DND-41 (cell line): ENCODE measurements around the gene STH.
A peak's percentile ranks its signal among the peaks of the same experiment; 100 is the strongest.

Source experiments
- ATAC-seq: fragments of 200-7000 bp; cut with Tn5 transposase; 3 replicates; pipeline ENCODE4 v1.9.1; 2021; ENCODE audit warnings: low read depth; ENCODE audit not compliant: insufficient read depth
- DNase-seq: peaks from one replicate; pipeline ENCODE4 v3.0.0-alpha.2; 2020
- H2AFZ ChIP-seq: 2 replicates; pipeline ENCODE4 v1.6.0; 2012; ENCODE audit warnings: low read depth, low read length
- H3K27ac ChIP-seq: 2 replicates; pipeline ENCODE4 v1.5.1; 2012; ENCODE audit warnings: low read length, inconsistent platforms
- H3K27me3 ChIP-seq: fragments of 200-600 bp; sonication (generic); 2 replicates; pipeline ENCODE4 v1.6.0; 2012; ENCODE audit warnings: low read length, mild to moderate bottlenecking, inconsistent platforms; ENCODE audit not compliant: insufficient read depth, poor library complexity
- H3K36me3 ChIP-seq: 2 replicates; pipeline ENCODE4 v1.5.1; 2012; ENCODE audit warnings: low read length, inconsistent platforms; ENCODE audit not compliant: insufficient read depth
- H3K4me1 ChIP-seq: 2 replicates; pipeline ENCODE4 v1.5.1; 2012; ENCODE audit warnings: mild to moderate bottlenecking, low read length; ENCODE audit not compliant: insufficient read depth
- H3K4me2 ChIP-seq: 2 replicates; pipeline ENCODE4 v1.6.0; 2012; ENCODE audit warnings: mild to moderate bottlenecking, moderate library complexity, low read length, inconsistent platforms; ENCODE audit not compliant: insufficient read depth
- H3K4me3 ChIP-seq, 2 experiments: fragments of 200-600 bp in 1 of 2; shearing (Covaris generic) in 1 of 2; 2 replicates each; pipeline ENCODE4 v1.5.1; 2012 to 2016; ENCODE audit warnings: inconsistent platforms in 2 of 2, low read length in 2 of 2, mild to moderate bottlenecking in 2 of 2, low read depth in 1 of 2, moderate library complexity in 1 of 2
- H3K79me2 ChIP-seq: 2 replicates; pipeline ENCODE4 v1.6.0; 2012; ENCODE audit warnings: low read length, inconsistent platforms; ENCODE audit not compliant: insufficient read depth
- H3K9ac ChIP-seq: 2 replicates; pipeline ENCODE4 v1.6.0; 2012; ENCODE audit warnings: low read depth, mild to moderate bottlenecking, inconsistent platforms, low read length, moderate library complexity
- H3K9me3 ChIP-seq: 2 replicates; pipeline ENCODE4 v1.5.1; 2012; ENCODE audit warnings: low read length, moderate library complexity, mild to moderate bottlenecking, inconsistent platforms; ENCODE audit not compliant: insufficient read depth, severe bottlenecking
- H4K20me1 ChIP-seq: 2 replicates; pipeline ENCODE4 v1.6.0; 2012; ENCODE audit warnings: low read length; ENCODE audit not compliant: insufficient read depth
- EZH2 ChIP-seq: IDR thresholded peaks from 3 replicates; pipeline ENCODE4 v1.6.1; 2012; ENCODE audit warnings: borderline replicate concordance, low read depth, mild to moderate bottlenecking, moderate library complexity, low read length, inconsistent platforms; ENCODE audit not compliant: severe bottlenecking
- TF ChIP-seq, protein P1 (sequence below): IDR thresholded peaks from 2 replicates; pipeline ENCODE4 v1.5.1; 2012; ENCODE audit warnings: borderline replicate concordance, low read length, moderate library complexity, mild to moderate bottlenecking; ENCODE audit not compliant: poor library complexity, severe bottlenecking; ENCODE audit errors: extremely low read depth

Gene STH

GRCh38 chr17:46026166-46027047 is 27.4 kb downstream of the STH start:
- H4K20me1 ChIP-seq = peaks cover 24% of the 10 kb centered on the region; the same call in 1 of the 2 replicates
- 0 out of 3 replicates have a peak, but pooled peaks have one; percentile 15 for ATAC-seq
- no peak overlapping the region for H3K9ac ChIP-seq
- no peak for DNase-seq
- peaks cover 52% of the 10 kb centered on the region for H3K36me3 ChIP-seq
- no peaks in the 10 kb centered on the region for H3K9me3 ChIP-seq
- no peaks in the 10 kb centered on the region for H3K79me2 ChIP-seq
- H2AFZ ChIP-seq = no peak overlapping the region
- no peak overlapping the region for H3K4me2 ChIP-seq
- no peaks in the 10 kb centered on the region for H3K4me1 ChIP-seq
- no peak overlapping the region for H3K4me3 ChIP-seq
- peak overlapping the region; percentile 19; the same call in 1 of the 2 replicates for H3K27ac ChIP-seq
- no peaks in the 10 kb centered on the region for H3K27me3 ChIP-seq
- TF ChIP-seq EZH2 = no peak

GRCh38 chr17:46027048-46027975 is 28.3 kb downstream of the STH start:
- H3K4me1 ChIP-seq = no peaks in the 10 kb centered on the region
- peak; percentile 20; the same call in 1 of the 3 replicates for ATAC-seq
- no peak overlapping the region for H3K27ac ChIP-seq
- H4K20me1 ChIP-seq = peaks cover 24% of the 10 kb centered on the region; the same call in 1 of the 2 replicates
- no peak overlapping the region for H3K9ac ChIP-seq
- no peak for DNase-seq
- peaks cover 61% of the 10 kb centered on the region for H3K36me3 ChIP-seq
- TF ChIP-seq, protein P1, sequence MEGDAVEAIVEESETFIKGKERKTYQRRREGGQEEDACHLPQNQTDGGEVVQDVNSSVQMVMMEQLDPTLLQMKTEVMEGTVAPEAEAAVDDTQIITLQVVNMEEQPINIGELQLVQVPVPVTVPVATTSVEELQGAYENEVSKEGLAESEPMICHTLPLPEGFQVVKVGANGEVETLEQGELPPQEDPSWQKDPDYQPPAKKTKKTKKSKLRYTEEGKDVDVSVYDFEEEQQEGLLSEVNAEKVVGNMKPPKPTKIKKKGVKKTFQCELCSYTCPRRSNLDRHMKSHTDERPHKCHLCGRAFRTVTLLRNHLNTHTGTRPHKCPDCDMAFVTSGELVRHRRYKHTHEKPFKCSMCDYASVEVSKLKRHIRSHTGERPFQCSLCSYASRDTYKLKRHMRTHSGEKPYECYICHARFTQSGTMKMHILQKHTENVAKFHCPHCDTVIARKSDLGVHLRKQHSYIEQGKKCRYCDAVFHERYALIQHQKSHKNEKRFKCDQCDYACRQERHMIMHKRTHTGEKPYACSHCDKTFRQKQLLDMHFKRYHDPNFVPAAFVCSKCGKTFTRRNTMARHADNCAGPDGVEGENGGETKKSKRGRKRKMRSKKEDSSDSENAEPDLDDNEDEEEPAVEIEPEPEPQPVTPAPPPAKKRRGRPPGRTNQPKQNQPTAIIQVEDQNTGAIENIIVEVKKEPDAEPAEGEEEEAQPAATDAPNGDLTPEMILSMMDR = no peak
- TF ChIP-seq EZH2 = no peak
- no peak overlapping the region for H3K4me3 ChIP-seq
- H3K79me2 ChIP-seq = no peaks in the 10 kb centered on the region
- H3K4me2 ChIP-seq = no peak overlapping the region
- no peaks in the 10 kb centered on the region for H3K9me3 ChIP-seq
- no peaks in the 10 kb centered on the region for H3K27me3 ChIP-seq
- H2AFZ ChIP-seq = no peak overlapping the region

DNA sequence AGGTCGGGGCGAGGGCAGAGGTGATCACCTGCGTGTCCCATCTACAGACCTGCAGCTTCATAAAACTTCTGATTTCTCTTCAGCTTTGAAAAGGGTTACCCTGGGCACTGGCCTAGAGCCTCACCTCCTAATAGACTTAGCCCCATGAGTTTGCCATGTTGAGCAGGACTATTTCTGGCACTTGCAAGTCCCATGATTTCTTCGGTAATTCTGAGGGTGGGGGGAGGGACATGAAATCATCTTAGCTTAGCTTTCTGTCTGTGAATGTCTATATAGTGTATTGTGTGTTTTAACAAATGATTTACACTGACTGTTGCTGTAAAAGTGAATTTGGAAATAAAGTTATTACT is 28.9 kb downstream of the STH start:
- H2AFZ ChIP-seq = no peak overlapping the region
- H3K27ac ChIP-seq = no peak overlapping the region
- H3K27me3 ChIP-seq = no peaks in the 10 kb centered on the region
- H3K9me3 ChIP-seq = no peaks in the 10 kb centered on the region
- no peaks in the 10 kb centered on the region for H3K4me1 ChIP-seq
- H4K20me1 ChIP-seq = peaks cover 27% of the 10 kb centered on the region; the same call in 1 of the 2 replicates
- DNase-seq (no peak), ATAC-seq (no peak)
- H3K36me3 ChIP-seq = peaks cover 64% of the 10 kb centered on the region
- no peaks in the 10 kb centered on the region for H3K79me2 ChIP-seq
- H3K4me3 ChIP-seq = no peak overlapping the region
- H3K4me2 ChIP-seq = no peak overlapping the region
- H3K9ac ChIP-seq = no peak overlapping the region
- TF ChIP-seq, protein P1 = no peak
- no peak for TF ChIP-seq EZH2

DNA sequence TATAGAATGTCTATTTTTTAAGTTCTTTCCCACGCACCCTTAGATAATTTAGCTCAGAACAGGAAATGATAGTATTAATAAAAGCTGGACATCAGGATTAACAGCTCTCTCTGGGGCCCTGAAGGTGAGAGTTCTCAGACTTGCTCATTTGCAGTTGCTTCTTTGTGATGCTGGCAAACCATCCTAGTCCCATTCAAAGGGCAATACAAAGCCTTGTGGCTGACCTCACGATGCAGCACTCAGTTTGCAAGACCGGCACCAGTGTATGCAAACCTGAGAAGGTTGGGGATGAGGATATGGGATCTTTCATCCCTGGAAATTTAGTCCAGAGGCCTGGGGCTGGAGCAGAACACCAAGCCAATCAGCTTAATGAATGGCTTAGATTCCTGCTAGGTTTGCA is 29.3 kb downstream of the STH start:
- no peaks in the 10 kb centered on the region for H3K4me1 ChIP-seq
- H3K9ac ChIP-seq = no peak overlapping the region
- H3K4me2 ChIP-seq = no peak overlapping the region
- DNase-seq (no peak), ATAC-seq (no peak)
- H3K4me3 ChIP-seq = no peak overlapping the region
- H3K27me3 ChIP-seq = no peaks in the 10 kb centered on the region
- peaks cover 68% of the 10 kb centered on the region for H3K36me3 ChIP-seq
- no peaks in the 10 kb centered on the region for H3K79me2 ChIP-seq
- no peak overlapping the region for H3K27ac ChIP-seq
- TF ChIP-seq, protein P1 = no peak
- TF ChIP-seq EZH2 = no peak
- H4K20me1 ChIP-seq = peaks cover 30% of the 10 kb centered on the region; the same call in 1 of the 2 replicates
- H2AFZ ChIP-seq = no peak overlapping the region
- no peaks in the 10 kb centered on the region for H3K9me3 ChIP-seq
